Large intestine (tissue), 3 donors: ENCODE results near the gene P2RX7. TPM values are rescaled to one million over a fixed set of nuclear protein-coding genes. Genes with fewer than 3 reads are reported as not detected.

ENCODE experiments used
- DNase-seq, 2 donors: peaks; one replicate each; pipeline versions ENCODE4 v3.0.0 to v3.0.0-alpha.2; 2013
- H3K27ac ChIP-seq: one replicate; pipeline ENCODE4 v1.5.1; 2013; ENCODE audit warnings: low read length
- H3K27me3 ChIP-seq: 2 replicates; pipeline ENCODE4 v1.6.1; 2013; ENCODE audit warnings: low read length; ENCODE audit not compliant: control insufficient read depth, insufficient read depth
- H3K36me3 ChIP-seq: 2 replicates; pipeline ENCODE4 v1.6.1; 2013; ENCODE audit warnings: low read length; ENCODE audit not compliant: control insufficient read depth, insufficient read depth
- H3K4me1 ChIP-seq: one replicate; pipeline ENCODE4 v1.6.1; 2013; ENCODE audit warnings: low read length; ENCODE audit not compliant: control insufficient read depth, insufficient read depth
- H3K4me3 ChIP-seq: one replicate; pipeline ENCODE4 v1.5.1; 2013; ENCODE audit warnings: low read length
- H3K9me3 ChIP-seq: one replicate; pipeline ENCODE4 v1.6.1; 2013; ENCODE audit warnings: mild to moderate bottlenecking, low read depth, low read length, moderate library complexity; ENCODE audit not compliant: control insufficient read depth
- WGBS: methylation state at CpG from one replicate; pipeline ENCODE4 v1.1.5; 2013; ENCODE audit warnings: low lambda C conversion rate; ENCODE audit not compliant: insufficient coverage; 5-methylcytosine and 5-hydroxymethylcytosine counted together
- polyA plus RNA-seq: library from polyadenylated mRNA; unstranded; fragments of 120-200 nt; gene quantifications from one replicate; pipeline ENCODE4 v1.2.1, GENCODE V29; 2013

The P2RX7 gene
- polyA plus RNA-seq, 1 donor: 1.3 TPM

- Histone ChIP-seq H3K27me3 (peaks cover 11% of the 10 kb centered on the region), H3K36me3 (no peaks in the 10 kb centered on the region), H3K27ac (no peak overlapping the region), H3K9me3 (peaks cover 3% of the 10 kb centered on the region), H3K4me3 (no peak overlapping the region), H3K4me1 (peaks cover 6% of the 10 kb centered on the region)
- whole genome bisulfite sequencing: 60% methylated on average over 1 of the region's 11 CpGs
- no peak for DNase-seq
Observed at GRCh38 chr12:121090586-121091514, 41.8 kb upstream of the P2RX7 start.

GRCh38 chr12:121092034-121092433, 40.6 kb upstream of the P2RX7 start:
- peaks cover 3% of the 10 kb centered on the region for H3K9me3 ChIP-seq
- no peak overlapping the region for H3K4me3 ChIP-seq
- H3K4me1 ChIP-seq: peaks cover 10% of the 10 kb centered on the region
- DNase-seq: no peak
- WGBS: 100% methylated on average over 1 of the region's 2 CpGs
- no peaks in the 10 kb centered on the region for H3K36me3 ChIP-seq
- no peak overlapping the region for H3K27ac ChIP-seq
- peaks cover 11% of the 10 kb centered on the region for H3K27me3 ChIP-seq

GRCh38 chr12:121093487-121093891, 39.2 kb upstream of the P2RX7 start:
- no peak for DNase-seq
- no CpG with 5 or more reads among the region's 31 CpGs for WGBS
- Histone ChIP-seq H3K27me3 (peaks cover 11% of the 10 kb centered on the region), H3K27ac (no peak overlapping the region), H3K9me3 (peaks cover 3% of the 10 kb centered on the region), H3K4me1 (peaks cover 10% of the 10 kb centered on the region), H3K4me3 (no peak overlapping the region), H3K36me3 (no peaks in the 10 kb centered on the region)

- 0% methylated on average over 2 of the region's 33 CpGs for WGBS
- Histone ChIP-seq H3K9me3 (peaks cover 3% of the 10 kb centered on the region), H3K4me3 (peak overlapping the region; percentile 25), H3K4me1 (peaks cover 10% of the 10 kb centered on the region), H3K27me3 (peaks cover 11% of the 10 kb centered on the region), H3K27ac (no peak overlapping the region), H3K36me3 (no peaks in the 10 kb centered on the region)
- peak; percentile 35 to 58 for DNase-seq
Observed at GRCh38 chr12:121095544-121096198, 37.0 kb upstream of the P2RX7 start.

- DNase-seq: no peak
- peaks cover 3% of the 10 kb centered on the region for H3K9me3 ChIP-seq
- no peak overlapping the region for H3K4me3 ChIP-seq
- no peaks in the 10 kb centered on the region for H3K36me3 ChIP-seq
- peaks cover 9% of the 10 kb centered on the region for H3K27me3 ChIP-seq
- 80% methylated on average over 1 of the region's 11 CpGs for WGBS
- no peak overlapping the region for H3K27ac ChIP-seq
- peaks cover 10% of the 10 kb centered on the region for H3K4me1 ChIP-seq
Observed at GRCh38 chr12:121096199-121096798, 36.4 kb upstream of the P2RX7 start.

- Histone ChIP-seq H3K4me1 (peaks cover 10% of the 10 kb centered on the region), H3K36me3 (no peaks in the 10 kb centered on the region), H3K27me3 (peaks cover 6% of the 10 kb centered on the region), H3K27ac (no peak overlapping the region), H3K4me3 (no peak overlapping the region), H3K9me3 (no peaks in the 10 kb centered on the region)
- no peak for DNase-seq
Observed at GRCh38 chr12:121099779-121100178, 32.9 kb upstream of the P2RX7 start.

GRCh38 chr12:121102307-121102706, 30.4 kb upstream of the P2RX7 start:
- no peak overlapping the region for H3K4me3 ChIP-seq
- H3K36me3 ChIP-seq: no peaks in the 10 kb centered on the region
- no peak for DNase-seq
- H3K27me3 ChIP-seq: no peaks in the 10 kb centered on the region
- H3K9me3 ChIP-seq: no peaks in the 10 kb centered on the region
- WGBS: no CpG with 5 or more reads among the region's 1 CpG
- no peaks in the 10 kb centered on the region for H3K4me1 ChIP-seq
- no peak overlapping the region for H3K27ac ChIP-seq

- WGBS: no CpG with 5 or more reads among the region's 3 CpGs
- Histone ChIP-seq H3K36me3 (no peaks in the 10 kb centered on the region), H3K9me3 (no peaks in the 10 kb centered on the region), H3K4me3 (no peak overlapping the region), H3K27me3 (no peaks in the 10 kb centered on the region), H3K4me1 (no peaks in the 10 kb centered on the region), H3K27ac (no peak overlapping the region)
- no peak for DNase-seq
Observed at GRCh38 chr12:121107681-121108080, 25.0 kb upstream of the P2RX7 start.

GRCh38 chr12:121108492-121108891, 24.2 kb upstream of the P2RX7 start:
- Histone ChIP-seq H3K27ac (no peak overlapping the region), H3K4me3 (no peak overlapping the region), H3K4me1 (no peaks in the 10 kb centered on the region), H3K27me3 (no peaks in the 10 kb centered on the region), H3K9me3 (no peaks in the 10 kb centered on the region), H3K36me3 (no peaks in the 10 kb centered on the region)
- WGBS: 60% methylated on average over 1 of the region's 5 CpGs
- no peak for DNase-seq

- H3K4me1 ChIP-seq: no peaks in the 10 kb centered on the region
- no peaks in the 10 kb centered on the region for H3K36me3 ChIP-seq
- H3K9me3 ChIP-seq: no peaks in the 10 kb centered on the region
- no peak overlapping the region for H3K4me3 ChIP-seq
- H3K27ac ChIP-seq: no peak overlapping the region
- H3K27me3 ChIP-seq: no peaks in the 10 kb centered on the region
- peak; percentile 51 to 55 for DNase-seq
- WGBS: 14% methylated on average over 1 of the region's 8 CpGs
Observed at GRCh38 chr12:121110211-121110940, 22.3 kb upstream of the P2RX7 start.
